Camera-type eye (tissue), 1 donor: ENCODE measurements around the gene NHLH1. TPM values are rescaled to one million over a fixed set of nuclear protein-coding genes. Genes with fewer than 3 reads are reported as not detected.

Source experiments
- total RNA-seq: library from RNA; depleted of rRNA; stranded (reverse); fragments of >200 nt; gene quantifications from one replicate; pipeline ENCODE4 v1.2.3, GENCODE V29; 2014

Gene NHLH1
- 2.7 TPM for total RNA-seq

GRCh38 chr1:160366731-160367515 is at the start of gene NHLH1:
TSS of gene NHLH1 (plus strand) at chr1:160367071. CDS start at chr1:160370732, 3,661 bp downstream.

DNA sequence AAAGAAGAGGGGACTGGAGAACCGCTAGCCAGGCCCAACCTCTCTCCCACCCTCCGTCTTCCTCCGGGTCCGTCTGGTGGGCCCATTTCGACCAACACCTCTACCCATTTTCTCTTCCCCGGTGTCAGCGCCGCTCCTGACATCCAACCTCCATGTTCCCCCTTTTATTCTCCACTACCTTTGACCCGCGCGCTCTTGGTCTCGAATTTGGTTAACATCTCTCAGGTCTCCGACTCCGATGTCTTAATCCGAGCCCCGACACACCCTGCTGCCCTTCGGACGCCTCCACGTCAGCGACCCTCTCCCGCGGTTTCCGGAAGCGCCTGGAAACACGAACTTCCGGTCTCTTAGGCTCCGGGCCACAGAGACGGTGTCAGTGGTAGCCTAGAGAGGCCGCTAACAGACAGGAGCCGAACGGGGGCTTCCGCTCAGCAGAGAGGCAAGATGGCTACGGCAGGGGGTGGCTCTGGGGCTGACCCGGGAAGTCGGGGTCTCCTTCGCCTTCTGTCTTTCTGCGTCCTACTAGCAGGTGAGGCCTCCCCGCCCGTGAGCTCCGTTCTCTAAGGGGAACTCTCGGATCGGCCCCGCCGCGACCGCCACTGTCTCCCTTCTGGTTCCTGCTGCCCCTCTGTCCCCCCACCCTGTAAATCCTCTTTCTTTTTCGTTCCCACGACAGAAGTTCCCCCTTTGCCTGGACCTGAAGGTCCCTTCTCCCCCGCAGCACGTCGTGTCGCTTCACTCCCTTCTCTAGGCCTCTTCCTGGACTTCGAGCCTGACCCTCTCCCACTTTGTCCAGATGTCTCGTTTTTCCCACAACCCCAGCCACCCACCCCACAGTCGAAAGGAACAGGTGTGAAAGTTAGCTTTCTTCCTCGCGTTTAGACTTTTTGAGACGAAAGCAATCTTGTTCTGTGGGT is 23.7 kb upstream of the NHLH1 start, which contains the start of the genes COPA and NCSTN:
Gene COPA (minus strand): TSS at position 298 of the 917 bp plus-strand sequence. CDS start 80 bp downstream, at position 218.
Gene NCSTN (plus strand): TSS at position 431 of the 917 bp plus-strand sequence. CDS start 14 bp downstream, at position 445.

DNA sequence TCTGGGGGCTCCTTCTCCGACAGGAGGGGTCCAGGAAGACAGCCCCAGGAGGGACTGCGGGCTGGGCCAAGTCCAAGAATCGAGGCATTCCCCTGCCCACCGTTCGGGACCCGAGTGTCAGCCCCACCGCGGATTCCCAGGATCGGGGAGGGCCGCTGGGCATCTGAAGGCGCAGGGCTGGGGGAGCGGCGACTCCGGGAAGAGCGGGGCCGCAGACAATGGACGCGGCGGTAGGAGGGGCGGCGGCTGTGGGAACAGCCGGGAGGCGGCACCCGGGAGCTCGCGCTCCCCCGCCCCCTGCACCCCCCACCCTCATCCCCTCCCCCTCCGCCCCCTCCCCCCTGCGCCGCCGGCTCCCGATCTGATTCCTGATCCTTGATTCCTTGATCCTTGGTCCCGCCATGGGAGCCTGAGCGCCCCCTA is 33.4 kb downstream of the NHLH1 start, which contains the start of gene VANGL2:
Gene VANGL2 (plus strand): TSS at position 342 of the 423 bp plus-strand sequence. CDS start 15,274 bp downstream, outside the sequence.

Other genes starting within 250 kb of the NHLH1 start
- 0.60 TPM for gene ATP1A4, start 215.5 kb upstream of the NHLH1 start, total RNA-seq
- 35.8 TPM for gene CASQ1, start 176.5 kb upstream of the NHLH1 start, total RNA-seq
- gene PEA15, start 161.7 kb upstream of the NHLH1 start, total RNA-seq: 215 TPM
- 186 TPM for gene DCAF8, start 104.5 kb upstream of the NHLH1 start, total RNA-seq
- gene PEX19, start 81.9 kb upstream of the NHLH1 start, total RNA-seq: 99.8 TPM
- gene COPA, start 23.8 kb upstream of the NHLH1 start, total RNA-seq: 156 TPM
- gene NCSTN, start 23.7 kb upstream of the NHLH1 start, total RNA-seq: 81.4 TPM
- gene VANGL2, start 33.5 kb downstream of the NHLH1 start, total RNA-seq: 15.2 TPM
- not detected for gene SLAMF6, start 156.2 kb downstream of the NHLH1 start, total RNA-seq
- 2.2 TPM for gene CD84, start 212.4 kb downstream of the NHLH1 start, total RNA-seq